Measurements from ENCODE around the gene EXOSC2.

GRCh38 chr9:130732136-130732535, 38.6 kb downstream of the EXOSC2 start:
- TF ChIP-seq CTCF (IDR thresholded peaks at IDR 0.05): peak in 1 of 4 experiments; percentile 4
- no peak for TF ChIP-seq POLR2A (IDR thresholded peaks at IDR 0.05)

Measured in uterus (tissue), 2 donors.